ENCODE measurements around the gene KIFBP. TPM values are rescaled to one million over a fixed set of nuclear protein-coding genes. Genes with fewer than 3 reads are reported as not detected.
"Not testable (repeated sequence)": the region's sequence is repeated elsewhere in the genome, so short reads cannot be mapped to it uniquely, and the experiment has no call there.

The KIFBP gene
- total RNA-seq, 2 experiments from 2014 or later = 16.4 to 18.3 TPM

- H3K4me3 Mint-ChIP-seq = no peak overlapping the region
- H3K27ac Mint-ChIP-seq = no peak overlapping the region
- no peaks in the 10 kb centered on the region for H3K9me3 Mint-ChIP-seq
- H3K4me1 Mint-ChIP-seq = peaks cover 5% of the 10 kb centered on the region
- DNase-seq = no peak
- ChIA-PET POLR2A (interaction anchor here (1.2 to 4.8 kb wide), 7 partner anchors 16 to 88 kb away, joined by 3 to 49 read pairs (median 9); partner anchors contain the start of gene SRGN), CTCF (interaction anchor here (0.5 to 4.2 kb wide), 23 partner anchors 8 to 401 kb away, joined by 3 to 112 read pairs (median 5); partner anchors contain the start of genes DDX21, KIFBP and SRGN)
- H3K27me3 Mint-ChIP-seq = no peaks in the 10 kb centered on the region
- H3K36me3 Mint-ChIP-seq (ENCODE audit: low read depth) = peaks cover 21% of the 10 kb centered on the region
Measured at GRCh38 chr10:69005704-69006485, 17.3 kb downstream of the KIFBP start.

GRCh38 chr10:69007260-69007659, 18.7 kb downstream of the KIFBP start:
- no peak for DNase-seq
- Mint-ChIP-seq H3K27ac (no peak overlapping the region), H3K4me1 (peaks cover 4% of the 10 kb centered on the region), H3K27me3 (no peaks in the 10 kb centered on the region), H3K4me3 (no peak overlapping the region), H3K9me3 (no peaks in the 10 kb centered on the region), H3K36me3 (ENCODE audit: low read depth) (peaks cover 25% of the 10 kb centered on the region)
- ChIA-PET POLR2A (interaction anchor here (1.8 to 4.8 kb wide), 4 partner anchors 38 to 87 kb away, joined by 5 to 49 read pairs (median 16); partner anchors contain the start of gene SRGN), CTCF (interaction anchor here (1.1 to 4.2 kb wide), 2 partner anchors 37 to 87 kb away, joined by 4 to 112 read pairs; no protein-coding TSS in a partner anchor)

GRCh38 chr10:69009360-69009759, 20.8 kb downstream of the KIFBP start:
- POLR2A ChIA-PET = interaction anchor here (1.4 to 1.9 kb wide), 2 partner anchors 35 to 80 kb away, joined by 4 to 8 read pairs; no protein-coding TSS in a partner anchor
- no peak overlapping the region for H3K4me3 Mint-ChIP-seq
- CTCF ChIA-PET = interaction anchor here (1.1 to 1.2 kb wide), 2 partner anchors 83 to 85 kb away, joined by 4 to 5 read pairs; no protein-coding TSS in a partner anchor

GRCh38 chr10:69010151-69010640, 21.6 kb downstream of the KIFBP start:
- Mint-ChIP-seq H3K4me1 (peaks cover 10% of the 10 kb centered on the region), H3K27ac (no peak overlapping the region), H3K9me3 (no peaks in the 10 kb centered on the region), H3K27me3 (no peaks in the 10 kb centered on the region), H3K36me3 (ENCODE audit: low read depth) (peaks cover 40% of the 10 kb centered on the region), H3K4me3 (no peak overlapping the region)
- POLR2A ChIA-PET = interaction anchor here (0.7 to 1.9 kb wide), 3 partner anchors 34 to 79 kb away, joined by 3 to 8 read pairs (median 3); partner anchors contain the start of gene DDX21
- CTCF ChIA-PET = interaction anchor here (0.6 to 1.6 kb wide), 3 partner anchors 10 to 382 kb away, joined by 3 to 7 read pairs (median 4); no protein-coding TSS in a partner anchor
- no peak for DNase-seq

More at GRCh38 chr10:69009360-69009759, 20.8 kb downstream of the KIFBP start:
- H3K27ac Mint-ChIP-seq = no peak overlapping the region
- no peaks in the 10 kb centered on the region for H3K27me3 Mint-ChIP-seq
- DNase-seq = no peak
- H3K4me1 Mint-ChIP-seq = peaks cover 12% of the 10 kb centered on the region
- peaks cover 38% of the 10 kb centered on the region for H3K36me3 Mint-ChIP-seq (ENCODE audit: low read depth)
- H3K9me3 Mint-ChIP-seq = no peaks in the 10 kb centered on the region

- H3K4me3 Mint-ChIP-seq, DNase-seq, H3K27ac Mint-ChIP-seq, H3K9me3 Mint-ChIP-seq, H3K27me3 Mint-ChIP-seq, POLR2A ChIA-PET, CTCF ChIA-PET: not testable (repeated sequence)
- Mint-ChIP-seq H3K36me3 (ENCODE audit: low read depth) (peaks cover 43% of the 10 kb centered on the region), H3K4me1 (peaks cover 10% of the 10 kb centered on the region)
Measured at GRCh38 chr10:69012778-69013177, 24.2 kb downstream of the KIFBP start.

- no peak overlapping the region for H3K4me3 Mint-ChIP-seq
- peaks cover 51% of the 10 kb centered on the region for H3K36me3 Mint-ChIP-seq (ENCODE audit: low read depth)
- POLR2A ChIA-PET = interaction anchor here (1.0 to 1.5 kb wide), 2 partner anchors 73 to 80 kb away, joined by 3 read pairs; no protein-coding TSS in a partner anchor
- CTCF ChIA-PET = interaction anchor here (1.3 kb wide), 1 partner anchor 9 kb away, joined by 4 read pairs; no protein-coding TSS in a partner anchor
- no peaks in the 10 kb centered on the region for H3K27me3 Mint-ChIP-seq
- H3K27ac Mint-ChIP-seq = no peak overlapping the region
- H3K4me1 Mint-ChIP-seq = peaks cover 10% of the 10 kb centered on the region
- DNase-seq = no peak
- H3K9me3 Mint-ChIP-seq = no peaks in the 10 kb centered on the region
Measured at GRCh38 chr10:69014171-69014570, 25.6 kb downstream of the KIFBP start.

- Mint-ChIP-seq H3K4me1 (peaks cover 2% of the 10 kb centered on the region), H3K4me3 (no peak overlapping the region), H3K27me3 (no peaks in the 10 kb centered on the region), H3K36me3 (ENCODE audit: low read depth) (peaks cover 24% of the 10 kb centered on the region), H3K9me3 (no peaks in the 10 kb centered on the region), H3K27ac (no peak overlapping the region)
- ChIA-PET CTCF (no interaction called here), POLR2A (interaction anchor here (1.2 to 1.5 kb wide), 2 partner anchors 26 to 71 kb away, joined by 3 to 6 read pairs; no protein-coding TSS in a partner anchor)
- DNase-seq = no peak
Measured at GRCh38 chr10:69018613-69019012, 30.0 kb downstream of the KIFBP start.

GRCh38 chr10:69022611-69023010, 34.0 kb downstream of the KIFBP start:
- Mint-ChIP-seq H3K27ac (no peak overlapping the region), H3K27me3 (no peaks in the 10 kb centered on the region), H3K4me3 (no peak overlapping the region), H3K4me1 (peaks cover 11% of the 10 kb centered on the region), H3K9me3 (no peaks in the 10 kb centered on the region), H3K36me3 (ENCODE audit: low read depth) (peaks cover 10% of the 10 kb centered on the region)
- DNase-seq = no peak
- ChIA-PET POLR2A (no interaction called here), CTCF (interaction anchor here (0.8 kb wide), 1 partner anchor 18 kb away, joined by 3 read pairs; no protein-coding TSS in a partner anchor)

- DNase-seq = no peak
- Mint-ChIP-seq H3K27me3 (no peaks in the 10 kb centered on the region), H3K9me3 (no peaks in the 10 kb centered on the region), H3K27ac (no peak overlapping the region), H3K36me3 (ENCODE audit: low read depth) (no peaks in the 10 kb centered on the region), H3K4me3 (no peak overlapping the region), H3K4me1 (peaks cover 20% of the 10 kb centered on the region)
- ChIA-PET CTCF (no interaction called here), POLR2A (no interaction called here)
Measured at GRCh38 chr10:69025370-69025896, 36.8 kb downstream of the KIFBP start.

GRCh38 chr10:69033256-69033655, 44.7 kb downstream of the KIFBP start:
- POLR2A ChIA-PET = no interaction called here
- Mint-ChIP-seq H3K27me3 (no peaks in the 10 kb centered on the region), H3K4me3 (no peak overlapping the region), H3K9me3 (no peaks in the 10 kb centered on the region), H3K4me1 (peaks cover 3% of the 10 kb centered on the region), H3K27ac (no peak overlapping the region), H3K36me3 (ENCODE audit: low read depth) (no peaks in the 10 kb centered on the region)
- CTCF ChIA-PET = no interaction called here
- no peak for DNase-seq

GRCh38 chr10:69037489-69037888, 48.9 kb downstream of the KIFBP start:
- H3K27me3 Mint-ChIP-seq = no peaks in the 10 kb centered on the region
- no peaks in the 10 kb centered on the region for H3K36me3 Mint-ChIP-seq (ENCODE audit: low read depth)
- POLR2A ChIA-PET = no interaction called here
- DNase-seq = no peak
- H3K27ac Mint-ChIP-seq = no peak overlapping the region
- CTCF ChIA-PET = interaction anchor here (1.0 kb wide), 1 partner anchor 55 kb away, joined by 3 read pairs; no protein-coding TSS in a partner anchor
- H3K4me3 Mint-ChIP-seq = no peak overlapping the region
- H3K9me3 Mint-ChIP-seq = no peaks in the 10 kb centered on the region
- no peaks in the 10 kb centered on the region for H3K4me1 Mint-ChIP-seq

GRCh38 chr10:69040904-69041303, 52.3 kb downstream of the KIFBP start:
- CTCF ChIA-PET; H3K9me3 Mint-ChIP-seq; DNase-seq; H3K4me3 Mint-ChIP-seq; H3K27ac Mint-ChIP-seq; H3K36me3 Mint-ChIP-seq (ENCODE audit: low read depth); H3K27me3 Mint-ChIP-seq: not testable (repeated sequence)
- peaks cover 30% of the 10 kb centered on the region for H3K4me1 Mint-ChIP-seq
- POLR2A ChIA-PET = interaction anchor here (1.2 to 2.5 kb wide), 3 partner anchors 47 to 51 kb away, joined by 5 to 10 read pairs (median 5); partner anchors contain the start of gene SRGN

GRCh38 chr10:69042417-69042816, 53.8 kb downstream of the KIFBP start:
- H3K4me1 Mint-ChIP-seq = peaks cover 43% of the 10 kb centered on the region
- CTCF ChIA-PET = interaction anchor here (1.4 kb wide), 1 partner anchor 37 kb away, joined by 4 read pairs; no protein-coding TSS in a partner anchor
- H3K27me3 Mint-ChIP-seq = no peaks in the 10 kb centered on the region
- H3K4me3 Mint-ChIP-seq = no peak overlapping the region
- no peaks in the 10 kb centered on the region for H3K36me3 Mint-ChIP-seq (ENCODE audit: low read depth)
- H3K9me3 Mint-ChIP-seq = no peaks in the 10 kb centered on the region
- no peak for DNase-seq
- H3K27ac Mint-ChIP-seq = no peak overlapping the region
- POLR2A ChIA-PET = interaction anchor here (1.4 to 2.5 kb wide), 2 partner anchors 47 to 49 kb away, joined by 3 to 5 read pairs; no protein-coding TSS in a partner anchor
